GM20431 (cell line): ENCODE data around the gene NUBPL.
"Not testable (repeated sequence)": the region's sequence is repeated elsewhere in the genome, so short reads cannot be mapped to it uniquely, and the experiment has no call there.

Experiments
- in situ Hi-C: fragments of 300-500 bp; cut with MseI, MboI; formaldehyde crosslinking; loops from one replicate; pipeline ENCODE4 v1.15.0; 2020; ENCODE audit warnings: low sequenced_read_pairs; ENCODE audit not compliant: unreplicated experiment

Gene NUBPL

DNA sequence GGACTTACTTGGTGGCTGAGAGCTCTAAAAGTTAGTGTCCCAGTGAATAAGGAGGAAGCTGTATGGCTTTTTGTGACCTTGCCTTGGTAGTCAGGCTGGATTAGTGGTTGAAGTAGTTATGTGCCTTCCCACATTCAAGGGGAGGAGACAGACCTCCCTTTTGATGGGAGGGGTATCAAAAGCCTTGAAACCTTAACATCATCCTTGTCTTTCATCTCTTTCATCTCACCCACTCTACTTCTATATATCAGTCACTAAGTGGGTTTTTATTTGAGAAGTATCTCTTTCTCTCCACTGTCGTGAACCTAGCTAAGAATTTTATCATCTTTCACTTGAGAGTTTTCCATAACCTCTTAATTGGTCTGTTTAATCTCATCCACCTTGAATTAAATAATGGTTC lies 15.7 kb downstream of the NUBPL start:
- in situ Hi-C loops, result no loop called here

GRCh38 chr14:31578266-31578665 lies 17.1 kb downstream of the NUBPL start:
- in situ Hi-C loops, result no loop called here

GRCh38 chr14:31578792-31579501 lies 17.7 kb downstream of the NUBPL start:
- in situ Hi-C loops, result no loop called here

GRCh38 chr14:31580234-31580633 lies 19.0 kb downstream of the NUBPL start:
- in situ Hi-C loops, result no loop called here

- in situ Hi-C loops, result no loop called here
Measured at GRCh38 chr14:31582286-31582691, 21.1 kb downstream of the NUBPL start.

DNA sequence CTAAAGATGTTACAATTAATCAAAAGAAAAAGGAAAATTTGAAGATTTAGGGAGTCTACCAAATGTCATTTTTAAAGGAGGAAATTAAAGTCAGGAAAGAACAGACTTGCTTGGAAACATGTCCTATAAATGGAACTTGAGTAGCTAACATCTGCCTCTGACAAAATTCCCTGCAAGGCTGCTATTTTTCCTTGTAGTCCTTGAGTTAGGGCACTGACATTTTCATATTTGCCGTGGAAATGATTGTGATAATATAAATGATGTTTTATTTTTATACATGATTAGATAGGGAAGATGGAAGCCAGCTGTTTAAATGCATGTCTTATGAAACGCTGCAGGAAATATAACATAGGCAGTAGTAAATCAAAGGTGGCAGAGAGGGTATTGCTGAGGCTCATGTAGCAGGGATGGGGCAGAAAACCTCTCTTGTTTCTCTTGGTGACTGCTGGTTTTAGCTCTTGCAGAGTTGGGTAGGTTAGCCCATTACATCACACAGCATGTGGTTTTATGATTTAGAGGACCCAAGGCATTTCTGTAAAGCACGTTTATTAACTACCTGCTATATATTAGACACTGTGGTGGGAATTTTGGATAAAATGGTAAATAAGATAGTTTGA lies 21.7 kb downstream of the NUBPL start:
- in situ Hi-C loops, result no loop called here

DNA sequence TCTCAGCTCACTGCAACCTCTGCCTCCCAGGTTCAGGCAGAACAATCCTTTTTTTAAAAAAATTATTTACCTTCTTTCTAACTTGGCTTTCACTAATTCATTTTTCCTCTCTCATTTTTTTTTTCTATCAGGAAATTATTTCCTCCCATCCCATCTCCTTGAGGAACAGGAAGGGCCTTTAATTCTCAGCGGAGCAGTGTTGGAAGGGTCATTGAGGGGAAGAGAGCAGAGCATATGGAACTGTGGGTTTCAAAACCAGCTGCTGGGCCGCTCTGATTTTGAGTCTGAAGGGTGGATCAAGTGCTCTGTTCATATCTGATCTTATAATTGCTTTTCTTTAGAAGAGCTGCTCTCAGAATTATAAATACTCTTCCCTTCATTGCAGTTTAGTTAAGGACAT lies 29.0 kb downstream of the NUBPL start:
- in situ Hi-C loops, result no loop called here

DNA sequence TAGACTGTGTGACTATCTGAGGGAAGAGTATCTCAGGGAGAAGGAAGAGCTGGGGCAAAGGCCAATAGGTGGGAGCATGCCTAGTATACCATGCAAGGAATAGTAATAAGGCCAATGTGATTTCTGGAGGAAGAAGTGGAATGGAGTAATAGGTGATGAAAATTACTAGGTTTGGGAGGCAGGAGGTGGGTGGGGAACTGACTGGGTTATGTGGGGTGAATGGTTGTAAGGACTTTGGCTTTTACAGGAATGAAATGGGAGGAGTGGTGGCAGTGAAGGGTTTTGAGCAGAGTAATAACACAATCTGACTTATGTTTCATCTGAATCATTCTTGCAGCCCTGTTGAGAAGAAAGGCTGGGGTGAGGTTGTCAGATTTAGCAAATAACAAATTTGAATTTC lies 30.9 kb downstream of the NUBPL start:
- in situ Hi-C loops, result no loop called here

DNA sequence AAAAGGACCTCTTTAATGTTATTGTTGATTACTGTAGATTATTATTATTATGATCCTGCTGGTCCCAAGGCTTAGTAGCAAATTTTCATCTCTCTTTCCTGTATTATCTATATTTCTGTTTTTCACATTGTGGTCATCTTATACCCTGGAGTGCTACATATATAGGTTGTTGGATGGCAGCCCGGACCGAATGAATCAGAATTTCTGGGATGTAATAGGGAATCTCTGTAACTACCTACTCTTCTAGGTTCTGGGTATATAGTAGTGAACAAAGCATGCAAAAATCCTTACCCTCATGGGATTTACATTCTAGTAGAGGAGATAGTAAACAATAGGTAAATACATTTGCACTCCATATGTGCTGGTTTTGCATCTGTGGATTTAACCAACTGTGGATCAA lies 31.4 kb downstream of the NUBPL start:
- in situ Hi-C loops, result no loop called here

- in situ Hi-C loops, result no loop called here
Measured at GRCh38 chr14:31596342-31597095, 35.3 kb downstream of the NUBPL start.

DNA sequence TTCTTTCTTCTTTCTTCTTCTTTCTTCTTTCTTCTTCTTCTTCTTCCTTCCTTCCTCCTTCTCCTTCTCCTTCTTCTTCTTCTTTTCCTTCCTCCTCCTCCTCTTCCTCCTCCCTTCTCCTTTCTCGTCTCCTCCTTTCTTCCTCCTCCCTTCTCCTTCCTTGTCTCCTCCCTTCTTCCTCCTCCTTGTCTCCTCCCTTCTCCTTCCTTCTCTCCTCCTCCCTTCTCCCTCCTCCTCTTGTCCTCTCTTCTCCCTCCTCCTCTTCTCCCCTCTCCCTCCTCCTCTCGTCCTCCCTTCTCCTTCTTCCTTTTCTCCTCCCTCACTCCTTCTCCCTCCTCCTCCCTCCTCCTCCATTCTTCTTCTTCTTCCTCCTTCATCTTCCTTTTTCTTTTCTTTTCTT lies 44.5 kb downstream of the NUBPL start:
- in situ Hi-C loops, result no loop called here

GRCh38 chr14:31611778-31612433 lies 50.7 kb downstream of the NUBPL start:
- in situ Hi-C loops, result no loop called here

DNA sequence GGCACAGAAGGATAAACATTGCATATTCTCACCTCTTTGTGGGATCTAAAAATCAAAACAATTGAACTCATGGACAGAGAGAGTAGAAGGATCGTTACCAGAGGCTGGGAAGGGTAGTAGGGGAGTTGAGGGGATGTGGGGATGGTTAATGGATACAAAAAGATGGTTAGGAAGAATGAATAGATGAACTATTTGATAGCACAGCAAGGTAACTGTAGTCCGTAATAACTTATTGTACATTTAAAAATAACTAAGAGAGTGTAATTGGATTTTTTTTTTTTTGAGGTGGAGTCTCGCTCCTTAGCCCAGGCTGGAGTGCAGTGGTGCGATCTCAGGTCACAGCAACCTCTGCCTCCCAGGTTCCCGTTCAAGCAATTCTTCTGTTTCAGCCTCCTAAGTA lies 52.0 kb downstream of the NUBPL start:
- in situ Hi-C loops, result no loop called here

DNA sequence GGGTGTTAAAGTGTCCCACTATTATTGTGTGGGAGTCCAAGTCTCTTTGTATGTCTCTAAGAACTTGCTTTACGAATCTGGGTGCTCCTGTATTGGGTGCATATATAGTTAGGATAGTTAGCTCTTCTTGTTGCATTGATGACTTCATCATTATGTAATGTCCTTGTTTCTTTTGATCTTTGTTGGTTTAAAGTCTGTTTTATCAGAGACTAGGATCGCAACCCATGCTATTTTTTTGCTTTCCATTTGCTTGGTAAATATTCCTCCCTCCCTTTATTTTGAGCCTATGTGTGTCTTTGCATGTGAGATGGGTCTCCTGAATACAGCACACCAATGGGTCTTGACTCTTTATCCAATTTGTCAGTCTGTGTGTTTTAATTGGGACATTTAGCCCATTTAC lies 57.7 kb downstream of the NUBPL start:
- in situ Hi-C loops, result not testable (repeated sequence)

DNA sequence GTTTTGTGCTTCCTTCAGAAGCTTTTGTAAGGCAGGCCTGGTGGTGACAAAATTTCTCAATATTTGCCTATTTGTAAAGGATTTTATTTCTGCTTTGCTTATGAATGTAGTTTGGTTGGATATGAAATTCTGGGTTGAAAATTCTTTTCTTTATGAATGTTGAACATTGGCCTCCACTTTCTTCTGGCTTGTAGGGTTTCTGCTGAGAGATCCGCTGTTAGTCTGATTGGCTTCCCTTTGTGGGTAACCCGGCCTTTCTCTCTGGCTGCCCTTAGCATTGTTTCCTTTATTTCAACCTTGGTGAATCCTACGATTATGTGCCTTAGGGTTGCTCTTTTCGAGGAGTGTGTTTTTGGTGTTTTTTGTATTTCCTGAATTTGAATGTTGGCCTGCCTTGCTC lies 58.2 kb downstream of the NUBPL start:
- in situ Hi-C loops, result no loop called here

- in situ Hi-C loops, result not testable (repeated sequence)
Measured at GRCh38 chr14:31620898-31621297, 59.7 kb downstream of the NUBPL start.

DNA sequence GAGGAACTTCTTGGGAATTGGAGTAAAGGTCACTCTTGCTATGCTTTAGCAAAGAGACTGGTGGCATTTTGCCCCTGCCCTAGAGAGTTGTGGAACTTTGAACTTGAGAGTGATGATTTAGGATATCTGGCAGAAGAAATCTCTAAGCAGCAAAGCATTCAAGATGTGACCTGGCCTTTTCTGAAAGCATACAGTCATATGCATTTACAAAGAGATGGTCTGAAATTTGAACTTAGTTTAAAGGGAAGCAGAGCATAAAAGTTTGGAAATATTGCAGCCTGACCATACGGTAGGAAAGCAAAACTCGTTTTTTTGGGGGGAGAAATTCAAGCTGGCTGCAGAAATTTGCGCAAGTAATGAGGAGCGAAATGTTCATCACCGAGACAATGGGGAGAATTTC lies 60.9 kb downstream of the NUBPL start:
- in situ Hi-C loops, result no loop called here

GRCh38 chr14:31652900-31653299 lies 91.7 kb downstream of the NUBPL start:
- in situ Hi-C loops, result not testable (repeated sequence)

- in situ Hi-C loops, result no loop called here
Measured at GRCh38 chr14:31657917-31658316, 96.7 kb downstream of the NUBPL start.

GRCh38 chr14:31659278-31659677 lies 98.1 kb downstream of the NUBPL start:
- in situ Hi-C loops, result no loop called here

DNA sequence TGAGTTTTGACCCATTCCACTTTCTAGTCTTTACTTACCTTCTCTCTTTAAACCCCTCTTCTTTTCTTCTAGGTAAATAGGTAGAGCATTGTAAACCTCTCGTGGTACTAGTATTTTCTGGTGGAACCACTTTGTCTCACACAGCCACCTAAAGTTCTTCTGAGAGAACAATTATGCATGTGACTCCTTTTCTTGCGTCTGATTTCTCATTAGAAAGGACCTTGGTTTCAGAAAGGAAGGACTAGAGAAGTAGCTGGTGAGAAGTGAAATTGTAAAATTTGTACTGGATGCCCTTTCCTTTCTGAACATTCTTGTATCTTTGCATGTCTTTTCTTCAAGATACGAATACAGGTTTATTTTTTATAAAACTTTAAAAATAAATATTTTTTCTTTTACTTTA lies 99.0 kb downstream of the NUBPL start:
- in situ Hi-C loops, result no loop called here
